NCI-H146 treated with DMSO at 0.1 percent for 48 hours (cell line): ENCODE measurements around the gene PFDN6.

Experiments
- DNase-seq: peaks from one replicate; lab custom pipeline; 2025; ENCODE audit not compliant: unreplicated experiment; lab: John Stamatoyannopoulos, UW

The PFDN6 gene

GRCh38 chr6:33315793-33316602, 26.6 kb downstream of the PFDN6 start:
- no peak for DNase-seq

GRCh38 chr6:33316603-33317418, 27.4 kb downstream of the PFDN6 start:
- no peak for DNase-seq

GRCh38 chr6:33317419-33317668, 27.9 kb downstream of the PFDN6 start:
- DNase-seq = no peak

- DNase-seq = peak; percentile 90
Observed at GRCh38 chr6:33317669-33318425, 28.4 kb downstream of the PFDN6 start, which contains the start of gene ZBTB22. ZBTB22 (minus strand) TSS chr6:33317744; CDS start chr6:33316916, 828 bp downstream.

GRCh38 chr6:33318426-33319073, 29.1 kb downstream of the PFDN6 start:
- no peak for DNase-seq

- DNase-seq = no peak
Observed at GRCh38 chr6:33319939-33320314, 30.5 kb downstream of the PFDN6 start.

GRCh38 chr6:33320315-33321181, 31.1 kb downstream of the PFDN6 start:
- no peak for DNase-seq

- no peak for DNase-seq
Observed at GRCh38 chr6:33321227-33321626, 31.8 kb downstream of the PFDN6 start.

GRCh38 chr6:33323623-33323948, 34.2 kb downstream of the PFDN6 start:
- DNase-seq = peak; percentile 84

- DNase-seq = peak; percentile 43
Observed at GRCh38 chr6:33324125-33324524, 34.7 kb downstream of the PFDN6 start.

- no peak for DNase-seq
Observed at GRCh38 chr6:33329058-33329457, 39.7 kb downstream of the PFDN6 start.

- DNase-seq = no peak
Observed at GRCh38 chr6:33330736-33331135, 41.3 kb downstream of the PFDN6 start.

GRCh38 chr6:33333666-33334065, 44.3 kb downstream of the PFDN6 start:
- no peak for DNase-seq

- no peak for DNase-seq
Observed at GRCh38 chr6:33335916-33336315, 46.5 kb downstream of the PFDN6 start.

GRCh38 chr6:33336495-33336894, 47.1 kb downstream of the PFDN6 start:
- no peak for DNase-seq

- no peak for DNase-seq
Observed at GRCh38 chr6:33339193-33339592, 49.8 kb downstream of the PFDN6 start.
